Esophagus squamous epithelium (tissue), 4 donors: ENCODE data around the gene HSH2D.

Experiments used
- CTCF ChIP-seq, 6 experiments: fragments of 450-650 bp in 4 of 6; fragments of 200-600 bp in 2 of 6; sonication (generic) in 2 of 6; IDR thresholded peaks; one replicate each; pipeline ENCODE4 v1.5.1; 2016 to 2019; ENCODE audit warnings: antibody characterized with exemption in 6 of 6, mild to moderate bottlenecking in 4 of 6, moderate library complexity in 4 of 6
- POLR2A ChIP-seq, 4 donors: fragments of 450-650 bp; IDR thresholded peaks; one replicate each; pipeline ENCODE4 v1.6.1; 2017; ENCODE audit warnings: antibody characterized with exemption in 4 of 4, mild to moderate bottlenecking in 4 of 4, moderate library complexity in 3 of 4

- TF ChIP-seq CTCF (IDR thresholded peaks at IDR 0.05) (no peak), POLR2A (IDR thresholded peaks at IDR 0.05) (no peak)
These were observed 11.8 kb upstream of the HSH2D start for GRCh38 chr19:16131648-16132047.
